SH-SY5Y (cell line): Measurements from ENCODE around the gene MFSD1.

Source experiments
- GATA2 ChIP-seq: IDR thresholded peaks from 2 replicates; pipeline ENCODE4 v1.6.1; 2011; ENCODE audit warnings: mild to moderate bottlenecking, low read depth, low read length
- GATA3 ChIP-seq: IDR thresholded peaks from 2 replicates; pipeline ENCODE4 v1.6.1; 2011; ENCODE audit warnings: low read depth, mild to moderate bottlenecking, low read length, moderate library complexity

DNA sequence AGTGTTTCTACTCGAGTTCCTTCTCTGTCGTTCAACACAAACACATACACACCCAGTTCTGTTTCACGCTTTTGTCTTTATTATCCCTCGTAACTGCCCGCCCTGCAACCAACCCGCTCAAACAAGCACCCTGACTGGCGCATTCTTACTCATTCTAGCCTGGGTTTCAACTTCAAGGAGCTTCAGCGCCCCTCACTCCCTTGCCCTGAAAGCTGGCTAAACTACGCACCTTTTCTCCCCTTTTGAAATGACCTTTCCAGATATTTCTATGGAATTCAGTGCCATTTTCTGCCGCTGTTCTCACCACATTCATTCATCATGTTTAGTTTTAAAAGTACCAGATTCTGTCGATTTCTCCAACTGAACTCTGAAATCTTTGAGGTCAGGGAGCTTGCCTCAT lies 653 bp upstream of the MFSD1 start:
- TF ChIP-seq GATA2 (no peak), GATA3 (no peak)
